ENCODE data around the gene CD47.

Gene CD47

GRCh38 chr3:108126348-108126747 is 35.5 kb upstream of the CD47 start:
- no peaks in the 10 kb centered on the region for H3K9me3 ChIP-seq (ENCODE audit: control insufficient read depth, insufficient read depth, low read length)
- H3K4me3 ChIP-seq (ENCODE audit: low read depth, low read length) = no peak overlapping the region
- H3K36me3 ChIP-seq (ENCODE audit: control insufficient read depth, insufficient read depth, low read length) = no peaks in the 10 kb centered on the region
- peaks cover 2% of the 10 kb centered on the region for H3K27me3 ChIP-seq (ENCODE audit: control insufficient read depth, insufficient read depth, low read length)
- H3K9ac ChIP-seq (ENCODE audit: low read depth, low read length) = no peak overlapping the region
- peaks cover 3% of the 10 kb centered on the region for H3K4me1 ChIP-seq (ENCODE audit: control insufficient read depth, insufficient read depth, low read length)

GRCh38 chr3:108125550-108126071 is 34.8 kb upstream of the CD47 start:
- Histone ChIP-seq H3K4me3 (ENCODE audit: low read depth, low read length) (no peak overlapping the region), H3K36me3 (ENCODE audit: control insufficient read depth, insufficient read depth, low read length) (no peaks in the 10 kb centered on the region), H3K9me3 (ENCODE audit: control insufficient read depth, insufficient read depth, low read length) (no peaks in the 10 kb centered on the region), H3K27me3 (ENCODE audit: control insufficient read depth, insufficient read depth, low read length) (peaks cover 2% of the 10 kb centered on the region), H3K9ac (ENCODE audit: low read depth, low read length) (no peak overlapping the region), H3K4me1 (ENCODE audit: control insufficient read depth, insufficient read depth, low read length) (peaks cover 3% of the 10 kb centered on the region)

GRCh38 chr3:108125153-108125543 is 34.3 kb upstream of the CD47 start:
- no peak overlapping the region for H3K9ac ChIP-seq (ENCODE audit: low read depth, low read length)
- H3K36me3 ChIP-seq (ENCODE audit: control insufficient read depth, insufficient read depth, low read length) = no peaks in the 10 kb centered on the region
- no peaks in the 10 kb centered on the region for H3K9me3 ChIP-seq (ENCODE audit: control insufficient read depth, insufficient read depth, low read length)
- H3K27me3 ChIP-seq (ENCODE audit: control insufficient read depth, insufficient read depth, low read length) = no peaks in the 10 kb centered on the region
- H3K4me1 ChIP-seq (ENCODE audit: control insufficient read depth, insufficient read depth, low read length) = peaks cover 3% of the 10 kb centered on the region
- H3K4me3 ChIP-seq (ENCODE audit: low read depth, low read length) = no peak overlapping the region

- no peaks in the 10 kb centered on the region for H3K9me3 ChIP-seq (ENCODE audit: control insufficient read depth, insufficient read depth, low read length)
- peaks cover 3% of the 10 kb centered on the region for H3K4me1 ChIP-seq (ENCODE audit: control insufficient read depth, insufficient read depth, low read length)
- H3K9ac ChIP-seq (ENCODE audit: low read depth, low read length) = no peak overlapping the region
- H3K27me3 ChIP-seq (ENCODE audit: control insufficient read depth, insufficient read depth, low read length) = no peaks in the 10 kb centered on the region
- no peaks in the 10 kb centered on the region for H3K36me3 ChIP-seq (ENCODE audit: control insufficient read depth, insufficient read depth, low read length)
- H3K4me3 ChIP-seq (ENCODE audit: low read depth, low read length) = no peak overlapping the region
Observed at GRCh38 chr3:108124337-108125152, 33.7 kb upstream of the CD47 start.

- H3K4me1 ChIP-seq (ENCODE audit: control insufficient read depth, insufficient read depth, low read length) = peaks cover 3% of the 10 kb centered on the region
- no peaks in the 10 kb centered on the region for H3K27me3 ChIP-seq (ENCODE audit: control insufficient read depth, insufficient read depth, low read length)
- H3K9ac ChIP-seq (ENCODE audit: low read depth, low read length) = no peak overlapping the region
- H3K9me3 ChIP-seq (ENCODE audit: control insufficient read depth, insufficient read depth, low read length) = no peaks in the 10 kb centered on the region
- no peaks in the 10 kb centered on the region for H3K36me3 ChIP-seq (ENCODE audit: control insufficient read depth, insufficient read depth, low read length)
- no peak overlapping the region for H3K4me3 ChIP-seq (ENCODE audit: low read depth, low read length)
Observed at GRCh38 chr3:108123326-108123725, 32.5 kb upstream of the CD47 start.

GRCh38 chr3:108122276-108122675 is 31.4 kb upstream of the CD47 start:
- Histone ChIP-seq H3K27me3 (ENCODE audit: control insufficient read depth, insufficient read depth, low read length) (no peaks in the 10 kb centered on the region), H3K9me3 (ENCODE audit: control insufficient read depth, insufficient read depth, low read length) (no peaks in the 10 kb centered on the region), H3K36me3 (ENCODE audit: control insufficient read depth, insufficient read depth, low read length) (no peaks in the 10 kb centered on the region), H3K4me3 (ENCODE audit: low read depth, low read length) (no peak overlapping the region), H3K4me1 (ENCODE audit: control insufficient read depth, insufficient read depth, low read length) (peaks cover 3% of the 10 kb centered on the region), H3K9ac (ENCODE audit: low read depth, low read length) (no peak overlapping the region)

- peaks cover 3% of the 10 kb centered on the region for H3K4me1 ChIP-seq (ENCODE audit: control insufficient read depth, insufficient read depth, low read length)
- H3K36me3 ChIP-seq (ENCODE audit: control insufficient read depth, insufficient read depth, low read length) = no peaks in the 10 kb centered on the region
- no peaks in the 10 kb centered on the region for H3K9me3 ChIP-seq (ENCODE audit: control insufficient read depth, insufficient read depth, low read length)
- no peak overlapping the region for H3K4me3 ChIP-seq (ENCODE audit: low read depth, low read length)
- no peaks in the 10 kb centered on the region for H3K27me3 ChIP-seq (ENCODE audit: control insufficient read depth, insufficient read depth, low read length)
- no peak overlapping the region for H3K9ac ChIP-seq (ENCODE audit: low read depth, low read length)
Observed at GRCh38 chr3:108119398-108120104, 28.7 kb upstream of the CD47 start.

- Histone ChIP-seq H3K4me1 (ENCODE audit: control insufficient read depth, insufficient read depth, low read length) (no peaks in the 10 kb centered on the region), H3K9me3 (ENCODE audit: control insufficient read depth, insufficient read depth, low read length) (no peaks in the 10 kb centered on the region), H3K36me3 (ENCODE audit: control insufficient read depth, insufficient read depth, low read length) (no peaks in the 10 kb centered on the region), H3K27me3 (ENCODE audit: control insufficient read depth, insufficient read depth, low read length) (no peaks in the 10 kb centered on the region), H3K4me3 (ENCODE audit: low read depth, low read length) (no peak overlapping the region), H3K9ac (ENCODE audit: low read depth, low read length) (no peak overlapping the region)
Observed at GRCh38 chr3:108118038-108118768, 27.4 kb upstream of the CD47 start.

GRCh38 chr3:108117241-108117775 is 26.5 kb upstream of the CD47 start:
- Histone ChIP-seq H3K4me3 (ENCODE audit: low read depth, low read length) (no peak overlapping the region), H3K9ac (ENCODE audit: low read depth, low read length) (no peak overlapping the region), H3K27me3 (ENCODE audit: control insufficient read depth, insufficient read depth, low read length) (no peaks in the 10 kb centered on the region), H3K36me3 (ENCODE audit: control insufficient read depth, insufficient read depth, low read length) (no peaks in the 10 kb centered on the region), H3K9me3 (ENCODE audit: control insufficient read depth, insufficient read depth, low read length) (no peaks in the 10 kb centered on the region), H3K4me1 (ENCODE audit: control insufficient read depth, insufficient read depth, low read length) (no peaks in the 10 kb centered on the region)

GRCh38 chr3:108114423-108115065 is 23.7 kb upstream of the CD47 start:
- Histone ChIP-seq H3K27me3 (ENCODE audit: control insufficient read depth, insufficient read depth, low read length) (no peaks in the 10 kb centered on the region), H3K36me3 (ENCODE audit: control insufficient read depth, insufficient read depth, low read length) (no peaks in the 10 kb centered on the region), H3K4me1 (ENCODE audit: control insufficient read depth, insufficient read depth, low read length) (no peaks in the 10 kb centered on the region), H3K9me3 (ENCODE audit: control insufficient read depth, insufficient read depth, low read length) (no peaks in the 10 kb centered on the region), H3K9ac (ENCODE audit: low read depth, low read length) (no peak overlapping the region), H3K4me3 (ENCODE audit: low read depth, low read length) (no peak overlapping the region)

GRCh38 chr3:108113975-108114374 is 23.1 kb upstream of the CD47 start:
- Histone ChIP-seq H3K4me1 (ENCODE audit: control insufficient read depth, insufficient read depth, low read length) (no peaks in the 10 kb centered on the region), H3K9me3 (ENCODE audit: control insufficient read depth, insufficient read depth, low read length) (no peaks in the 10 kb centered on the region), H3K4me3 (ENCODE audit: low read depth, low read length) (no peak overlapping the region), H3K9ac (ENCODE audit: low read depth, low read length) (no peak overlapping the region), H3K36me3 (ENCODE audit: control insufficient read depth, insufficient read depth, low read length) (no peaks in the 10 kb centered on the region), H3K27me3 (ENCODE audit: control insufficient read depth, insufficient read depth, low read length) (no peaks in the 10 kb centered on the region)
